Measurements from ENCODE around the gene OBSCN. TPM values are rescaled to one million over a fixed set of nuclear protein-coding genes. Genes with fewer than 3 reads are reported as not detected.

The OBSCN gene
- total and polyA plus RNA-seq, 2 of the 4 experiments (the other 2 are of a cell fraction), result 4.1 to 9.5 TPM

DNA sequence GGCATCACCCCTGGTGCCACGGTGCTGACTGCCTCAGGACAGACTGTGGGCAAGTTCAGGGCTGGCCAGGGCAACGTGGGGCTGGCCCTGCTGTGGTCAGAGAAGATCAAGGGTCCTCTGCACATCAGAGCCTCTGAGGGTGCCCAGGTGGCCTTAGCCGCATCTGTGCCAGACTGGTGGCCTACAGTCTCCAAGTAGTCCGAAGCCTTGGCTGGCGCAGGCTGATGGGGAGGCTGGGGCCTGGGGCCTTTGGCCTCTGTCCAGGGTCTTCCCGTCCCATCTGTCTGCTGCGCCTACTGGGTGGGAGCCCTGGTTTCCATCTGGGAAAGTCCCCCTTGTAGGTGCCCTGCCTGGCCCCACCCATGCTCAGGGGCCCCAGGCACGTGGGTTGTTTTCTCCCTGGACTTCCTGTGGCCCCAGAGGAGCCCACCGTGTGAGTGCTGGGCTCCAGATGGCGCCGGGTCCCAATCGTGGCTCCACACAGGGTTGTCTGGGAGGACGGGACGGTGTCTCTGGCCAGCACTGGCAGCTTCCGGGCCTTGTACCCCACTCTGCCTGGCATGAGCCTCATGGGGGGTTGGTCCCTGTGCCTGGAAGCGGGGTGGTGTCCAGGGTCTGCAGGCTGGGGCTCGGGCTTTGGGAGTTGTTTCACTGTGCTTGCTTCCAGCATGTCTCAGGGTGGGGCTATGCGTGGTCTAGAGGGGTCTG is 32.4 kb upstream of the OBSCN start:
- peaks cover 10% of the 10 kb centered on the region for H3K9me1 ChIP-seq (ENCODE audit: insufficient read depth, low read length)
- no peak overlapping the region for H3K9ac ChIP-seq (ENCODE audit: low read depth, low read length)
- ATAC-seq (ENCODE audit: low read depth) (no peak), DNase-seq (no peak)
- BruUV-seq (replicated peaks), result no TSS peak
- ChIA-PET CTCF (no interaction called here), POLR2A (ENCODE audit: unreplicated experiment) (no interaction called here)
- H3K23ac ChIP-seq (ENCODE audit: low read depth, low read length), result no peak overlapping the region
- in situ Hi-C loops (cut with MboI; ENCODE audit: low sequenced_read_pairs), result no loop called here
- H3K4ac ChIP-seq (ENCODE audit: low read depth, low read length), result no peak overlapping the region
- no peak overlapping the region for H4K5ac ChIP-seq (ENCODE audit: low read depth, low read length)
- H3K27ac ChIP-seq (ENCODE audit: insufficient read depth, low read length), result no peak overlapping the region
- H3K56ac ChIP-seq (ENCODE audit: extremely low read depth, insufficient read depth, low read length), result no peak overlapping the region
- peaks cover 6 to 48% of the 10 kb centered on the region in 2 experiments for H3K79me1 ChIP-seq (ENCODE audit: low read depth in 1 of 2, low read length in 2 of 2)
- H3K4me1 ChIP-seq (ENCODE audit: control insufficient read depth, insufficient read depth, low read length), result peaks cover 11% of the 10 kb centered on the region
- no peak overlapping the region for H2BK5ac ChIP-seq (ENCODE audit: low read depth, low read length, poor library complexity, severe bottlenecking)
- H4K20me1 ChIP-seq (ENCODE audit: insufficient read depth, low read length), result peaks cover 11% of the 10 kb centered on the region
- no peaks in the 10 kb centered on the region for H3K27me3 ChIP-seq (ENCODE audit: control insufficient read depth, insufficient read depth, low read length)
- H4K91ac ChIP-seq (ENCODE audit: insufficient read depth, low read depth, low read length), result no peak overlapping the region
- H3K9me3 ChIP-seq (ENCODE audit: control insufficient read depth, insufficient read depth, low read length), result no peaks in the 10 kb centered on the region; the same call in 1 of the 2 replicates
- no peak overlapping the region for H2BK20ac ChIP-seq (ENCODE audit: low read depth, low read length)
- no peak overlapping the region for H2AFZ ChIP-seq (replicated peaks; ENCODE audit: low read length, poor library complexity)
- H4K8ac ChIP-seq (ENCODE audit: low read depth in 2 of 2, low read length in 2 of 2), result no peak overlapping the region
- no peak for TF ChIP-seq RAD21 (IDR thresholded peaks at IDR 0.05; ENCODE audit: low read length)
- TF ChIP-seq RCOR1 (IDR thresholded peaks at IDR 0.05; ENCODE audit: insufficient replicate concordance, low read length), result no peak
- no peak for TF ChIP-seq POLR2A (IDR thresholded peaks at IDR 0.05; ENCODE audit: low read depth, low read length)
- TF ChIP-seq CHD1 (IDR thresholded peaks at IDR 0.05; ENCODE audit: low read depth, low read length), result no peak
- no peak for TF ChIP-seq FOS (IDR thresholded peaks at IDR 0.05; ENCODE audit: low read depth, low read length)
- no peak for TF ChIP-seq RFX5 (IDR thresholded peaks at IDR 0.05; ENCODE audit: low read depth, low read length)
- TF ChIP-seq, protein P1, sequence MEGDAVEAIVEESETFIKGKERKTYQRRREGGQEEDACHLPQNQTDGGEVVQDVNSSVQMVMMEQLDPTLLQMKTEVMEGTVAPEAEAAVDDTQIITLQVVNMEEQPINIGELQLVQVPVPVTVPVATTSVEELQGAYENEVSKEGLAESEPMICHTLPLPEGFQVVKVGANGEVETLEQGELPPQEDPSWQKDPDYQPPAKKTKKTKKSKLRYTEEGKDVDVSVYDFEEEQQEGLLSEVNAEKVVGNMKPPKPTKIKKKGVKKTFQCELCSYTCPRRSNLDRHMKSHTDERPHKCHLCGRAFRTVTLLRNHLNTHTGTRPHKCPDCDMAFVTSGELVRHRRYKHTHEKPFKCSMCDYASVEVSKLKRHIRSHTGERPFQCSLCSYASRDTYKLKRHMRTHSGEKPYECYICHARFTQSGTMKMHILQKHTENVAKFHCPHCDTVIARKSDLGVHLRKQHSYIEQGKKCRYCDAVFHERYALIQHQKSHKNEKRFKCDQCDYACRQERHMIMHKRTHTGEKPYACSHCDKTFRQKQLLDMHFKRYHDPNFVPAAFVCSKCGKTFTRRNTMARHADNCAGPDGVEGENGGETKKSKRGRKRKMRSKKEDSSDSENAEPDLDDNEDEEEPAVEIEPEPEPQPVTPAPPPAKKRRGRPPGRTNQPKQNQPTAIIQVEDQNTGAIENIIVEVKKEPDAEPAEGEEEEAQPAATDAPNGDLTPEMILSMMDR (conservative IDR thresholded peaks at IDR 0.05; ENCODE audit: low read depth, low read length), result no peak
- no peak for TF ChIP-seq SMC3 (IDR thresholded peaks at IDR 0.05; ENCODE audit: low read depth, low read length)
- no peak for TF ChIP-seq MXI1 (IDR thresholded peaks at IDR 0.05; ENCODE audit: borderline replicate concordance, low read depth, low read length)
- TF ChIP-seq, protein P2, sequence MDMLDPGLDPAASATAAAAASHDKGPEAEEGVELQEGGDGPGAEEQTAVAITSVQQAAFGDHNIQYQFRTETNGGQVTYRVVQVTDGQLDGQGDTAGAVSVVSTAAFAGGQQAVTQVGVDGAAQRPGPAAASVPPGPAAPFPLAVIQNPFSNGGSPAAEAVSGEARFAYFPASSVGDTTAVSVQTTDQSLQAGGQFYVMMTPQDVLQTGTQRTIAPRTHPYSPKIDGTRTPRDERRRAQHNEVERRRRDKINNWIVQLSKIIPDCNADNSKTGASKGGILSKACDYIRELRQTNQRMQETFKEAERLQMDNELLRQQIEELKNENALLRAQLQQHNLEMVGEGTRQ (IDR thresholded peaks at IDR 0.05; ENCODE audit: low read depth, low read length), result no peak
- TF ChIP-seq CEBPB (IDR thresholded peaks at IDR 0.05; ENCODE audit: low read depth, low read length), result no peak
- TF ChIP-seq MAFK (IDR thresholded peaks at IDR 0.05; ENCODE audit: low read depth, low read length), result no peak
- no peak for TF ChIP-seq NFE2L2 (IDR thresholded peaks at IDR 0.05; ENCODE audit: low read depth, low read length)
- TF ChIP-seq, protein P3, sequence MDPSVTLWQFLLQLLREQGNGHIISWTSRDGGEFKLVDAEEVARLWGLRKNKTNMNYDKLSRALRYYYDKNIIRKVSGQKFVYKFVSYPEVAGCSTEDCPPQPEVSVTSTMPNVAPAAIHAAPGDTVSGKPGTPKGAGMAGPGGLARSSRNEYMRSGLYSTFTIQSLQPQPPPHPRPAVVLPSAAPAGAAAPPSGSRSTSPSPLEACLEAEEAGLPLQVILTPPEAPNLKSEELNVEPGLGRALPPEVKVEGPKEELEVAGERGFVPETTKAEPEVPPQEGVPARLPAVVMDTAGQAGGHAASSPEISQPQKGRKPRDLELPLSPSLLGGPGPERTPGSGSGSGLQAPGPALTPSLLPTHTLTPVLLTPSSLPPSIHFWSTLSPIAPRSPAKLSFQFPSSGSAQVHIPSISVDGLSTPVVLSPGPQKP (IDR thresholded peaks at IDR 0.05; ENCODE audit: borderline replicate concordance, low read depth, low read length), result no peak
- TF ChIP-seq MAZ (IDR thresholded peaks at IDR 0.05; ENCODE audit: borderline replicate concordance, low read depth, low read length), result no peak
- TF ChIP-seq BHLHE40 (IDR thresholded peaks at IDR 0.05; ENCODE audit: low read depth, low read length), result no peak
- H3K36me3 ChIP-seq (ENCODE audit: control insufficient read depth, insufficient read depth, low read length), result 0 out of 2 replicates have a peak, but pooled peaks cover 4% of the 10 kb centered on the region
- dilution Hi-C loops (cut with HindIII; ENCODE audit: low sequenced_read_pairs, unreplicated experiment), result no loop called here
- H2AK5ac ChIP-seq (ENCODE audit: low read depth, low read length), result no peak overlapping the region
- no peak overlapping the region for H2BK120ac ChIP-seq (ENCODE audit: low read depth, low read length)
- 95% methylated on average over 8 of the region's 18 CpGs; no CpG with 5 or more reads in 1 of the 2 experiments for WGBS, 2 experiments (ENCODE audit: extremely low coverage in 2 of 2, insufficient read length in 1 of 2)
- no peak overlapping the region for H2BK15ac ChIP-seq (ENCODE audit: low read depth, low read length)
- peak overlapping the region; percentile 72 for H2AK9ac ChIP-seq (replicated peaks; ENCODE audit: low read depth, low read length, poor library complexity)
- H3K4me2 ChIP-seq (ENCODE audit: low read depth, low read length), result no peak overlapping the region
- no peak overlapping the region for H3K18ac ChIP-seq (ENCODE audit: low read depth, low read length)
- H3K14ac ChIP-seq (replicated peaks; ENCODE audit: low read depth, low read length), result no peak overlapping the region
- intact Hi-C loops (cut with micrococcal nuclease), result no loop called here
- H3K4me3 ChIP-seq (ENCODE audit: insufficient read depth, low read depth, low read length), result no peak overlapping the region
